Measurements from ENCODE around the gene MARCKS.

MARCKS gene

GRCh38 chr6:113854531-113855499 lies 2.3 kb upstream of the MARCKS start:
- DNase-seq: no peak

GRCh38 chr6:113855500-113856374 lies 1.4 kb upstream of the MARCKS start:
- no peak for DNase-seq

- no peak for DNase-seq
These were observed 845 bp upstream of the MARCKS start for GRCh38 chr6:113856375-113856624.

- no peak for DNase-seq
These were observed 673 bp downstream of the MARCKS start for GRCh38 chr6:113857556-113858479.

GRCh38 chr6:113858480-113859348 lies 1.6 kb downstream of the MARCKS start:
- peak; percentile 73 for DNase-seq

- no peak for DNase-seq
These were observed 2.4 kb downstream of the MARCKS start for GRCh38 chr6:113859349-113860180.

GRCh38 chr6:113860181-113860955 lies 3.2 kb downstream of the MARCKS start:
- no peak for DNase-seq

- DNase-seq: no peak
These were observed 5.0 kb downstream of the MARCKS start for GRCh38 chr6:113862112-113862511.

GRCh38 chr6:113870917-113871316 lies 13.8 kb downstream of the MARCKS start:
- no peak for DNase-seq

GRCh38 chr6:113871975-113872374 lies 14.8 kb downstream of the MARCKS start:
- DNase-seq: no peak

- DNase-seq: no peak
These were observed 16.0 kb downstream of the MARCKS start for GRCh38 chr6:113873043-113873667.

- no peak for DNase-seq
These were observed 18.3 kb downstream of the MARCKS start for GRCh38 chr6:113875470-113875869.

GRCh38 chr6:113876695-113877094 lies 19.6 kb downstream of the MARCKS start:
- no peak for DNase-seq

GRCh38 chr6:113879186-113880096 lies 22.3 kb downstream of the MARCKS start:
- no peak for DNase-seq

- no peak for DNase-seq
These were observed 24.4 kb downstream of the MARCKS start for GRCh38 chr6:113881478-113881980.

GRCh38 chr6:113882336-113883022 lies 25.3 kb downstream of the MARCKS start:
- DNase-seq: no peak

GRCh38 chr6:113884011-113884410 lies 26.9 kb downstream of the MARCKS start:
- DNase-seq: no peak

GRCh38 chr6:113886512-113886911 lies 29.4 kb downstream of the MARCKS start:
- DNase-seq: no peak
